ENCODE measurements around the gene KHDC1L.

DNA sequence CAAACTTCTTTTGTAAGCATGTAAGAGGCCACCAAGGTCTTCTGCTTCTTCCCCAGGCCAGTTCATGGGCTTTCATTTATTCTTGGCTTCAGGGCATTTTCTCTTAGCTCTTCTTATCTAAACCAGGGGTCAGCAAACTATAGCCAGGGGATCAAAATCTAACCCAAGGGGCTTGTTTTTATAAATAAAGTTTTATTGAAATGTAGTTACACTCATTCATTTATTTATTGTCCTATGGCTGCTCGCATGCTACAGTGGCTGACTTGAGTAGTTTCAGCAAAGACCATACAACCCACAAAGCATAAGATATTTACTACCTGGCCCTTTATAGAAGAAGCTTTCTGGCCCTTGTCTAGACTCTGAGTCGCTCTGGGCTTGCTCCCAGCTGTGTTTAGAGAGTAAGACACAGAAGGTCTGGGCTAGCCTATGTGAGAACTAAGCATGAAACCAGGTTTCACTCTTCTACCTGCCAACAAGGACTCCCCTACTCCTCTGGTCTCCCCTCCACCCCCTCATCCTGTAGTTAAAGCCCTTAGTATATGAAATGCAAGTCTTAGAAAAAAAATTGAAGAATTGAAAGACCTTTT is 43.2 kb downstream of the KHDC1L start:
- TF ChIP-seq CTCF (IDR thresholded peaks at IDR 0.05) (no peak), POLR2AphosphoS5 (IDR thresholded peaks at IDR 0.05; ENCODE audit: low read depth, low read length) (no peak)
- TF ChIP-seq, protein P1, sequence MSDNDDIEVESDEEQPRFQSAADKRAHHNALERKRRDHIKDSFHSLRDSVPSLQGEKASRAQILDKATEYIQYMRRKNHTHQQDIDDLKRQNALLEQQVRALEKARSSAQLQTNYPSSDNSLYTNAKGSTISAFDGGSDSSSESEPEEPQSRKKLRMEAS (IDR thresholded peaks at IDR 0.05; ENCODE audit: low read depth): no peak
